Activated CD4-positive, alpha-beta T cell treated with anti-CD3 and anti-CD28 coated beads, Interleukin-2, amount 10 ng/mL, durations not matched to agents 24 days and 14 days (primary cell): ENCODE data around the gene VEZT. TPM values are rescaled to one million over a fixed set of nuclear protein-coding genes. Genes with fewer than 3 reads are reported as not detected.
"Not testable (repeated sequence)": the region's sequence is repeated elsewhere in the genome, so short reads cannot be mapped to it uniquely, and the experiment has no call there.

Experiments
- DNase-seq: peaks from one replicate; pipeline ENCODE4 v3.0.0; 2022
- H3K27ac Mint-ChIP-seq: one replicate; pipeline ENCODE4 v1.8.0; 2022; ENCODE audit warnings: mild to moderate bottlenecking, mixed read lengths
- H3K27me3 Mint-ChIP-seq: one replicate; pipeline ENCODE4 v1.8.0; 2022; ENCODE audit warnings: mixed read lengths
- H3K36me3 Mint-ChIP-seq: one replicate; pipeline ENCODE4 v1.8.0; 2022; ENCODE audit warnings: low read depth, mild to moderate bottlenecking, mixed read lengths
- H3K4me1 Mint-ChIP-seq: one replicate; pipeline ENCODE4 v1.8.0; 2021; ENCODE audit warnings: mixed read lengths
- H3K4me3 Mint-ChIP-seq: one replicate; pipeline ENCODE4 v1.8.0; 2022; ENCODE audit warnings: mild to moderate bottlenecking, moderate library complexity, mixed read lengths
- H3K9me3 Mint-ChIP-seq: one replicate; pipeline ENCODE4 v1.8.0; 2021; ENCODE audit warnings: mixed read lengths
- intact Hi-C: fragments of 100-400 bp; cut with micrococcal nuclease; formaldehyde crosslinking; loops from one replicate; pipeline ENCODE4 v1.15.1; 2023
- total RNA-seq: library from RNA; stranded (reverse); gene quantifications from 2 replicates; pipeline ENCODE4 v1.2.3, GENCODE V29; 2022

The VEZT gene
- total RNA-seq, 1 donor from 2014 or later, result 57.7 TPM

GRCh38 chr12:95220726-95221125 lies 3.1 kb downstream of the VEZT start:
- Mint-ChIP-seq H3K27me3 (peaks cover 9% of the 10 kb centered on the region), H3K27ac (no peak overlapping the region), H3K36me3 (peaks cover 22% of the 10 kb centered on the region), H3K9me3 (no peaks in the 10 kb centered on the region), H3K4me3 (no peak overlapping the region), H3K4me1 (peaks cover 32% of the 10 kb centered on the region)
- DNase-seq, result no peak
- intact Hi-C loops, result no loop called here

GRCh38 chr12:95224202-95225170 lies 6.9 kb downstream of the VEZT start:
- H3K4me1 Mint-ChIP-seq, result peaks cover 21% of the 10 kb centered on the region
- peak overlapping the region; percentile 34 for H3K27ac Mint-ChIP-seq
- no peak for DNase-seq
- H3K27me3 Mint-ChIP-seq, result no peaks in the 10 kb centered on the region
- no peaks in the 10 kb centered on the region for H3K9me3 Mint-ChIP-seq
- H3K36me3 Mint-ChIP-seq, result peaks cover 23% of the 10 kb centered on the region
- H3K4me3 Mint-ChIP-seq, result no peak overlapping the region
- intact Hi-C loops, result no loop called here

- Mint-ChIP-seq H3K27ac (no peak overlapping the region), H3K4me1 (peaks cover 15% of the 10 kb centered on the region), H3K4me3 (no peak overlapping the region), H3K27me3 (no peaks in the 10 kb centered on the region), H3K36me3 (peaks cover 17% of the 10 kb centered on the region), H3K9me3 (no peaks in the 10 kb centered on the region)
- DNase-seq, result no peak
- intact Hi-C loops, result no loop called here
Measured at GRCh38 chr12:95225645-95226212, 8.1 kb downstream of the VEZT start.

GRCh38 chr12:95227818-95228356 lies 10.3 kb downstream of the VEZT start:
- no peaks in the 10 kb centered on the region for H3K9me3 Mint-ChIP-seq
- H3K4me3 Mint-ChIP-seq, result no peak overlapping the region
- intact Hi-C loops, result no loop called here
- DNase-seq, result no peak
- no peaks in the 10 kb centered on the region for H3K27me3 Mint-ChIP-seq
- no peak overlapping the region for H3K27ac Mint-ChIP-seq
- H3K4me1 Mint-ChIP-seq, result peaks cover 12% of the 10 kb centered on the region
- H3K36me3 Mint-ChIP-seq, result peaks cover 20% of the 10 kb centered on the region

DNA sequence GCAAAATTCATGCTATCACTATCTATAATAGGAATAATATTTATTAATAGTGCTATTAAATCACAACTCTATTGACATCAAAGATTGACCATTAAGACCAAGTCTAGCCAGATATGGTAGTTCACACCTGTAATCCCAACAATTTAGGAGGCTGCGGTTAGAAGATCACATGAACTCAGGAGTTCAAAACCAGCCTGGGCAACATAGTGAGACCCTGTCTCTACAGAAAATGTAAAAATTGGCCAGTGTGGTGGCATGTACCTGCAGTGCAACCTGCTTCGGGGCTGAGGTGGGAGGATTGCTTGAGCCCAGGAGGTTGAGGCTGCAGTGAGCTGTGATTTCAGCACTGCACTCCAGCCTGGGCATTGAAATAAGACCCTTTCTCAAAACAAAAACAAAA lies 11.0 kb downstream of the VEZT start:
- no peaks in the 10 kb centered on the region for H3K27me3 Mint-ChIP-seq
- no peak overlapping the region for H3K27ac Mint-ChIP-seq
- H3K36me3 Mint-ChIP-seq, result peaks cover 21% of the 10 kb centered on the region
- no peak overlapping the region for H3K4me3 Mint-ChIP-seq
- intact Hi-C loops, result no loop called here
- DNase-seq, result no peak
- no peaks in the 10 kb centered on the region for H3K9me3 Mint-ChIP-seq
- peaks cover 12% of the 10 kb centered on the region for H3K4me1 Mint-ChIP-seq

- Mint-ChIP-seq H3K36me3 (peaks cover 17% of the 10 kb centered on the region), H3K27me3 (no peaks in the 10 kb centered on the region), H3K27ac (no peak overlapping the region), H3K4me1 (peaks cover 7% of the 10 kb centered on the region), H3K4me3 (no peak overlapping the region), H3K9me3 (no peaks in the 10 kb centered on the region)
- intact Hi-C loops, result no loop called here
- no peak for DNase-seq
Measured at GRCh38 chr12:95229636-95230035, 12.0 kb downstream of the VEZT start.

GRCh38 chr12:95230313-95230712 lies 12.7 kb downstream of the VEZT start:
- no peaks in the 10 kb centered on the region for H3K9me3 Mint-ChIP-seq
- H3K27me3 Mint-ChIP-seq, result no peaks in the 10 kb centered on the region
- no peak overlapping the region for H3K4me3 Mint-ChIP-seq
- peaks cover 4% of the 10 kb centered on the region for H3K4me1 Mint-ChIP-seq
- intact Hi-C loops, result no loop called here
- DNase-seq, result no peak
- no peak overlapping the region for H3K27ac Mint-ChIP-seq
- H3K36me3 Mint-ChIP-seq, result peaks cover 14% of the 10 kb centered on the region

DNA sequence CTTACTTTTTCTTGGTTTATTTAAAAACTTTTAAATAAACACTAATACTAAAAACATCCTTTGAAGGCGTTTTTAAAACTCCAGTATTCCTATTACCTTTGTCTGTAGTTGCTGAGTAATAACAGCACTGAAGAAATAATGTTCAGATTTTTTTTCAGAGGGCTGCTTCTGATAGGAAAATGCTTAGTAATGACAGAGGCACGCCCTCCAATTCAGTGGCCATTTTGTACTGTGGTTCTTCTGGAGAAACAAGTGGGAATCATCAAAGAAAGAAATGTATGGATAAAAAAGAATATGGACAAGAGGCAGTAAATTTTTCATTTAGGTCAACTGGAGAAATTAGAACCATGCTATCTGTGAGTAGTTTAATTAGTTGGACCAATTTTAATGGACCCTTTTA lies 13.6 kb downstream of the VEZT start:
- DNase-seq, result no peak
- Mint-ChIP-seq H3K9me3 (no peaks in the 10 kb centered on the region), H3K4me1 (peaks cover 4% of the 10 kb centered on the region), H3K4me3 (no peak overlapping the region), H3K27ac (no peak overlapping the region), H3K27me3 (no peaks in the 10 kb centered on the region), H3K36me3 (peaks cover 13% of the 10 kb centered on the region)
- intact Hi-C loops, result no loop called here

DNA sequence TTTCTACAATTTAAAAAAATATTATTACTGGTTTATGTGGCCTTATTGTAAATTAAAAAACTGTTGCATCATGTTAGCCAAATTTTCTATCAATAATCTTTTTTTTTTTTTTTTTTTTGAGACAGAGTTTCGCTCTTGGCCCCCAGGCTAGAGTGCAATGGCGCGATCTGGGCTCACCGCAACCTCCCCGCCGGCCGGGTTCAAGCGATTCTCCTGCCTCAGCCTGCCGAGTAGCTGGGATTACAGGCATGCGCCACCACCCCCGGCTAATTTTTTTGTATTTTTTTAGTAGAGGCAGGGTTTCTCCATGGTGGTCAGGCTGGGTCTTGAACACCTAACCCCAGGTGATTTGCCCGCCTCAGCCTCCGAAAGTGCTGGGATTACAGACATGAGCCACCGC lies 16.6 kb downstream of the VEZT start:
- H3K4me1 Mint-ChIP-seq, DNase-seq, H3K9me3 Mint-ChIP-seq, H3K27me3 Mint-ChIP-seq, H3K4me3 Mint-ChIP-seq, intact Hi-C loops, H3K27ac Mint-ChIP-seq: not testable (repeated sequence)
- H3K36me3 Mint-ChIP-seq, result peaks cover 16% of the 10 kb centered on the region

- intact Hi-C loops, H3K4me3 Mint-ChIP-seq, DNase-seq, H3K27me3 Mint-ChIP-seq, H3K27ac Mint-ChIP-seq, H3K4me1 Mint-ChIP-seq, H3K9me3 Mint-ChIP-seq: not testable (repeated sequence)
- H3K36me3 Mint-ChIP-seq, result peaks cover 20% of the 10 kb centered on the region
Measured at GRCh38 chr12:95235621-95236020, 18.0 kb downstream of the VEZT start.

DNA sequence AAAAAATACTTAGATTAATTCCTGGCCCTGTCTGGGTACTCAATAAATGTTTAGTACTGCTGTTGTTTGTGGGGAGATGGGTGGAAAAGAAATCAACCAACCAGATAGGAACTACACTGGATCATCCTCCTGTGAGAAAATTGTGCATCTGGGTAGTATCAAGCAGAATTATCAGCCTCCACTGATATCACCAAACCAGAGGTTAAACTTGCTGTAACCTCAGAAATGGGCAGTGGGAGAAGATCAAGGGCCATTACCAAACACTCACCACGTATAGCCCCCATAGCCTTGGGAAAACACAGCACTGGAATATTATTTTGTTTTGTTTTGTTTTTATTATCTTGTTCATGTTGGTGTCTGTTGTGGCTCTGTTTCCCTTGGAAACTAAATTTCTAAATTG lies 19.7 kb downstream of the VEZT start:
- intact Hi-C loops, result no loop called here
- Mint-ChIP-seq H3K9me3 (no peaks in the 10 kb centered on the region), H3K27me3 (no peaks in the 10 kb centered on the region), H3K36me3 (peaks cover 22% of the 10 kb centered on the region), H3K4me3 (no peak overlapping the region), H3K27ac (no peak overlapping the region), H3K4me1 (peaks cover 6% of the 10 kb centered on the region)
- no peak for DNase-seq

DNA sequence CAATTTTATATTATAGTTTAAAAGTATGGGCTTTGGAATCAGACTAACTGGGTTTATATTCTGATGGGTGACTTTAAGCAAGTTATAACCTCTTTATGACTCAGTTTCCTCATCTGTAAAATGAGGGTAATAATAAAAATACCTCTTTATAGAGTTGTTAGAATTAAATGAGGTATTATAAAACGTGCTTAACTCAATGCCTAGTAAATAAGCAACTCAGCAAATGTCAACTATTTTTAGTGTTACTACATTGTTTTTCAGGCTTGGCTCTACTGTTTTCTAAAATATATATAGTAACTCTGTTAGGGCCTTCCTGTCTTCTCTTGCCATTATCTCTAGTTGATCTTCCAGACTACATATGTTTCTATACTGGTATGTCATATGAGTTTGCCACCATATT lies 20.5 kb downstream of the VEZT start:
- H3K36me3 Mint-ChIP-seq, result peaks cover 19% of the 10 kb centered on the region
- peaks cover 6% of the 10 kb centered on the region for H3K4me1 Mint-ChIP-seq
- H3K9me3 Mint-ChIP-seq, result no peaks in the 10 kb centered on the region
- intact Hi-C loops, result no loop called here
- no peak overlapping the region for H3K27ac Mint-ChIP-seq
- H3K27me3 Mint-ChIP-seq, result no peaks in the 10 kb centered on the region
- no peak for DNase-seq
- H3K4me3 Mint-ChIP-seq, result no peak overlapping the region

- no peaks in the 10 kb centered on the region for H3K9me3 Mint-ChIP-seq
- no peaks in the 10 kb centered on the region for H3K27me3 Mint-ChIP-seq
- H3K36me3 Mint-ChIP-seq, result peaks cover 23% of the 10 kb centered on the region
- peaks cover 6% of the 10 kb centered on the region for H3K4me1 Mint-ChIP-seq
- no peak overlapping the region for H3K27ac Mint-ChIP-seq
- DNase-seq, result no peak
- no peak overlapping the region for H3K4me3 Mint-ChIP-seq
- intact Hi-C loops, result no loop called here
Measured at GRCh38 chr12:95239216-95239615, 21.6 kb downstream of the VEZT start.

DNA sequence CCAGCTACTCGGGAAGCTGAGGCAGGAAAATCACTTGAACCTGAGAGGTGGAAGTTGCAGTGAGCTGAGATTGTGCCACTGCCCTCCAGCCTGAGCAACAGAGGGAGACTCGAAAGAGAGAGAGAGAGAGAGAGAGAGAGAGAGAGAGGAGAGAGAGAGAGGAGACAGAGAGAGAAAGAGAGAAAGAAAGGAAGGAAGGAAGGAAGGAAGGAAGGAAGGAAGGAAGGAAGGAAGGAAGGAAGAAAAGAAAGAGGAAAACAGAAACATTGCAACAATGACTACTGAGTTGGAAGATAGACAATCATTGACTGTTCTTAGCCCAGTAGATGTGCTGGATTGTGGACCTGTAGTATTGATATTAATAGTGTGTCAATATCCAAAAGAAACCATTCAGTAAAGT lies 22.2 kb downstream of the VEZT start:
- peaks cover 21% of the 10 kb centered on the region for H3K36me3 Mint-ChIP-seq

More for the DNA sequence above, 22.2 kb downstream of the VEZT start:
- not testable (repeated sequence) for H3K9me3 Mint-ChIP-seq, DNase-seq, H3K27me3 Mint-ChIP-seq, H3K4me3 Mint-ChIP-seq, H3K4me1 Mint-ChIP-seq
- intact Hi-C loops, result loop anchor here (1.0 kb wide), 1 partner anchor 23 kb away; the partner anchor contains the start of genes FGD6 and VEZT
- peak overlapping the region; percentile 1 for H3K27ac Mint-ChIP-seq
